GM13977 (cell line): ENCODE data around the gene JAML.
A peak's percentile ranks its signal among the peaks of the same experiment; 100 is the strongest.

ENCODE experiments used
- DNase-seq: peaks from one replicate; pipeline ENCODE4 v3.0.0; 2012; ENCODE audit warnings: low spot score
- CTCF ChIP-seq: IDR thresholded peaks from 2 replicates; pipeline ENCODE4 v1.5.1; 2012; ENCODE audit warnings: mild to moderate bottlenecking, control low read depth; ENCODE audit not compliant: insufficient read depth; ENCODE audit errors: extremely low read depth, missing control alignments
- in situ Hi-C: fragments of 300-500 bp; cut with MboI; formaldehyde crosslinking; loops from one replicate; pipeline ENCODE4 v1.12.0; 2022; ENCODE audit warnings: low sequenced_read_pairs, low pct_unique_long_range_greater_than_20kb, mixed read lengths, inconsistent platforms; ENCODE audit not compliant: unreplicated experiment

The JAML gene

DNA sequence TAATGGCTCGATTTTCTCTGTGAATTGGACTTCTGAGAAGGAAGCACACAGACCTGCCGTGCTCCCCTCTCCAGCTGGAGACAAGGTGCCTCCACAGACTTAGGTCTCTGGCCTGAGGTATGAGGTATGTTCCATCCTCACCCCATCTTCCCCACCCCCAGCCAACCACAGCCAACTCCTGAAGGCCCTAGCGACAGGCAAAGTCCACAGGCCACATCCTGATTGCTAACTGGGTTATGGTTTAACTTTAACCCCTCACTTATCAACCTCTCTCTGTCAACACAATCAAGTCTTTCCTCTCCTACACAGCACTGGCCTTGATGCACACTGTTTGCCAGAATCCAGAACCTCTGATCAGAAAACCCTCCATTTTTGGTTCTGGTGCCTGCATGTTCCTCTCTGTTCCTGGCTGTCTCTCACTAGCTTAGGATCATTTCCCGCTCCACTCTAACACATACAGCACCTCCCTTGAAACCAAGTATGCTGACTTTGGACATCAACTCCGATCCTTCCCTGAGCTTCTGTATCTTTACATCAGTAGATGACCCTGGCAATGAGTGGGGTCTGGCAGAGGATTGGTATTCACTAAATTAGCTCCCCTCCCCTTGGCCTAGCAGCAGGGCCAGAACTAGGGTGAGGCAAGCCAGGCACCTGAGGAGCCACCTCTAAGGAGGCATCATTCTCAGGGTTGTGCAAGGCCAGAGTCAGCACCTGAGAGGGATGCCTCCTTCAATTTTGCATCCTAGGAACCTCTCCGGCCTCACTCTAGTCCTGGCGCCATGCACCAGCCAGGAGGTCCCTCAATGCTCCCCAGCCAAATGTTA, 22.0 kb downstream of the JAML start:
- in situ Hi-C loops: no loop called here

DNA sequence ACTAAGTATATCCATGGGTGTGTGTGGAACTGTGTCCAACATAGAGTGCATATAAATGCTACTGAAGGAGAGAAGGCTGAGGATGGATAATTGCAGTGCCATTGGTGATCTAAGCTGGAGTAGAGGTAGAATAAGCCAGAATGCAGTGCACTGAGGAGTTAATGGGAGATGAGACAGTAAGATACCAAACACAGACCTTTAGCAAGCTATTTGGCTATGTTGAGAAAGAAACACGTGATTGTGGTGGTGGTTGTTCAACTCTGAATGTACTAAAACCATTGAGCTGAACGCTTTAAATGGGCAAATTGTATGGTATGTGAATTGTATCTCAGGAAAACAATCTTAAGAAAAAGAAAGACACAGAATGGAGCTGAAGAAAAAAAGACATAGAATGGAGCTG, 22.8 kb downstream of the JAML start:
- in situ Hi-C loops: no loop called here
- TF ChIP-seq CTCF: no peak
- no peak for DNase-seq

More for the DNA sequence above, 22.0 kb downstream of the JAML start:
- no peak for DNase-seq
- TF ChIP-seq CTCF: no peak

DNA sequence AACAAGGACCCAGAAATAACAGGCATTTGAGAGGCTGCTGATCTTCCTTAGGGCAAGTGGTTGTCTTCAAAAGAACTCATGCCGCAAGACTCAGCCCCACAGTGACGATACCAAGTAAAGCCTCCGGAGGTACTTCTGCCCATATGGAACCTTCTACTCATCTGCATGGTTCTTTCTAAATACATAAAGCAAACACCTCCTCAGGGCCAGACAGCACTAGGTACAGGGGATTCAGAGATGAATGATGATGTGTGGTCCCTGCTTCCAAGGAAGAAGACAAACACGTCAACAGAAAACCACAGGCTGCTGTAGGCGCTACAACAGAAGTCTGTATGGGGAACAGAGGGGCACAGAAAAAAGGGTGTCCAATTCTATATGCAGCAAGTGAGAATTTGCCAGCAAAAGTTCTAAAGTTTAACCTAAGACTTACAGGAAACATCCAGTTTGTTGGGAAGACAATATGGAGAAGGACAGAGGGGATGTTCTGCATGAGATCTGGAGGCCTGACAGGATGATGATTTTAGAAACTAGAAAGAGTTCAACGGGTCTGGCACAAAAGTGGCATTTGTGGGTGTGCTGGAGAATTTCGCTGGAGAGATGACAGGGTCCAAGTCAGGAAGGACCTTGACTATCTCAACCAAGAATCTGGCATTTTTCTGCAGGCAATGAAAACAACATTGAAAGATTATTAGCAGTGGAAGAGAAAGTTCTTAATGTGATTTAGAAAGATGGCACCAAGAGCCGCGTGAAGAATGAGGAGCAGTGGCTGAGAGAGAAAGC, 23.7 kb downstream of the JAML start:
- TF ChIP-seq CTCF: no peak
- DNase-seq: no peak
- in situ Hi-C loops: no loop called here

- no peak for TF ChIP-seq CTCF
- in situ Hi-C loops: no loop called here
- no peak for DNase-seq
Measured at GRCh38 chr11:118200497-118200896, 24.3 kb downstream of the JAML start.

DNA sequence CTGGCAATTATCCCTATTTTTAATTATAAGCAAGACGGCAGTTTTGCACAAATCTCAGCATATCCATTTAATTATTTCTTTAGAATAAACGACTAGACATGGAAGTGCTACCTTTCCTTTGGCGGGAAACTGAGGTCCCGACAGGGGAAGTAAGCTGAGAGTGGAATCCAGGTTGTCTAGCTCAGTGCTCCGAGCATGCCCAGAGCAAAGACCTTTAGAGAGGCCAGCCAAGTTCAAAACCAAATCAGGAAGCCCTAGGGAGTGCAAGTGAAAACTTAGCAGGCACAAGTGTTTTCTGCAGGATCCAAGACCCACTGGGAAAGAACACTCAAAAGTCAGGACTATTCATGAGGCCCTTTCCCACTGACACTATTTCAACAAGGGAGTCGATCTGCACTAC, 25.7 kb downstream of the JAML start:
- in situ Hi-C loops: loop anchor here (5.0 kb wide), 1 partner anchor 93 kb away; no protein-coding TSS in a partner anchor
- no peak for DNase-seq
- no peak for TF ChIP-seq CTCF

- DNase-seq: peak; percentile 75
- TF ChIP-seq CTCF: peak; percentile 92
- in situ Hi-C loops: loop anchor here (5.0 kb wide), 1 partner anchor 94 kb away; no protein-coding TSS in a partner anchor
Measured at GRCh38 chr11:118198370-118198769, 26.4 kb downstream of the JAML start.
